ENCODE data around the gene STAT5A.
"Not testable (repeated sequence)": the region's sequence is repeated elsewhere in the genome, so short reads cannot be mapped to it uniquely, and the experiment has no call there.

Gene STAT5A

DNA sequence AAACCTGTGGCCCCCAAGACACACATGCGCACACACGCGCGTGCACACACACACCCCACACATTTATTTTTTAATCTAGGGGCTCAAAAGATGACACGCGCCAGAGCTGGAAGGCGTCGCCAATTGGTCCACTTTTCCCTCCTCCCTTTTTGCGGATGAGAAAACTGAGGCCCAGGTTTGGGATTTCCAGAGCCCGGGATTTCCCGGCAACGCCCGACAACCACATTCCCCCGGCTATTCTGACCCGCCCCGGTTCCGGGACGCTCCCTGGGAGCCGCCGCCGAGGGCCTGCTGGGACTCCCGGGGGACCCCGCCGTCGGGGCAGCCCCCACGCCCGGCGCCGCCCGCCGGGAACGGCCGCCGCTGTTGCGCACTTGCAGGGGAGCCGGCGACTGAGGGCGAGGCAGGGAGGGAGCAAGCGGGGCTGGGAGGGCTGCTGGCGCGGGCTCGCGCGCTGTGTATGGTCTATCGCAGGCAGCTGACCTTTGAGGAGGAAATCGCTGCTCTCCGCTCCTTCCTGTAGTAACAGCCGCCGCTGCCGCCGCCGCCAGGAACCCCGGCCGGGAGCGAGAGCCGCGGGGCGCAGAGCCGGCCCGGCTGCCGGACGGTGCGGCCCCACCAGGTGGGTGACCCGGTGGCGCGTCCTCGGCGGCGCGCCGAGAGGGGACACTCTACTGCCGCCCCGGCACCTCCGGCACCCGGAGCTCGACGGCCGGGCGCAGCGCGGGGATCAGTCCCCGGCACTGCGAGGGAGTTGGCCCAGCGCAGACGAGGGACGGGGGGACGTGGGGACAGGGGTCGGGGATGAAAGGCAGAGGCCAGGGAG is at the start of gene STAT5A:
TSS of gene STAT5A (plus strand) at position 522 of the 826 bp plus-strand sequence. CDS start 914 bp downstream, outside the sequence.
- Histone ChIP-seq H3K4me3 (peak within 1 kb of the TSS; percentile 18), H3K4me1 (peaks cover 2% of the 10 kb centered on the region; the same call in 1 of the 2 replicates), H3K27me3 (ENCODE audit: low read depth) (peaks cover 8% of the 10 kb centered on the region), H3K36me3 (replicated peaks) (no peaks in the 10 kb centered on the region), H3K9me3 (no peaks in the 10 kb centered on the region)
- in situ Hi-C loops (cut with MboI; ENCODE audit: low sequenced_read_pairs) = no loop called here
- peak in 1 of 2 experiments; percentile 68 for DNase-seq (ENCODE audit: low spot score in 2 of 2)

- in situ Hi-C loops (cut with MboI; ENCODE audit: low sequenced_read_pairs); H3K27me3 ChIP-seq (ENCODE audit: low read depth); H3K9me3 ChIP-seq; H3K36me3 ChIP-seq (replicated peaks); H3K4me3 ChIP-seq; DNase-seq (ENCODE audit: low spot score in 2 of 2): not testable (repeated sequence)
- peaks cover 18% of the 10 kb centered on the region for H3K4me1 ChIP-seq
These were observed 48.7 kb upstream of the STAT5A start for GRCh38 chr17:42239576-42239975.

DNA sequence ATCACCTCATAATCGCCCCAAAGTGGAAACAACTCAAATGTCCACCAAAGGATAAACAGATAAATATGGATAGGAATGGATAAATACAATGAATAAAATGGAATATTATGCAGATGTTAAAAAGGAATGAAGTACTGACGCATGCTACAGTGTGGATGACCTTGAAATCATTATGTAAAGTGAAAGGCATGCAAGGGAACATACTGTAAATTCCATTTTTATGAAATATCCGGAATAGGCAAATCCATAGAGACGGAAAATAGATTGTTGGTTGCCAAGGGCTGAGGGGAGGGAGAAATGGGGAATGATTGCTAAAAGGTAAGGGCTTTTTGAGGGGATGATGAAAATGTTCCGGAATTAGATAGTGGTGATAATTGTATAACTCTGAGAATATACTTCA is 48.1 kb upstream of the STAT5A start:
- no peak for DNase-seq (ENCODE audit: low spot score in 2 of 2)
- in situ Hi-C loops (cut with MboI; ENCODE audit: low sequenced_read_pairs) = no loop called here
- Histone ChIP-seq H3K4me3 (no peak overlapping the region), H3K27me3 (ENCODE audit: low read depth) (no peaks in the 10 kb centered on the region), H3K9me3 (no peaks in the 10 kb centered on the region), H3K4me1 (peaks cover 18% of the 10 kb centered on the region), H3K36me3 (replicated peaks) (no peaks in the 10 kb centered on the region)

- H3K27me3 ChIP-seq (ENCODE audit: low read depth); DNase-seq (ENCODE audit: low spot score in 2 of 2); in situ Hi-C loops (cut with MboI; ENCODE audit: low sequenced_read_pairs); H3K4me3 ChIP-seq; H3K9me3 ChIP-seq; H3K36me3 ChIP-seq (replicated peaks): not testable (repeated sequence)
- H3K4me1 ChIP-seq = peaks cover 18% of the 10 kb centered on the region
These were observed 47.4 kb upstream of the STAT5A start for GRCh38 chr17:42240863-42241262.

GRCh38 chr17:42241871-42242270 is 46.4 kb upstream of the STAT5A start:
- in situ Hi-C loops (cut with MboI; ENCODE audit: low sequenced_read_pairs) = no loop called here
- no peak for DNase-seq (ENCODE audit: low spot score in 2 of 2)
- Histone ChIP-seq H3K36me3 (replicated peaks) (no peaks in the 10 kb centered on the region), H3K4me1 (peaks cover 18% of the 10 kb centered on the region), H3K9me3 (no peaks in the 10 kb centered on the region), H3K4me3 (no peak overlapping the region), H3K27me3 (ENCODE audit: low read depth) (no peaks in the 10 kb centered on the region)

- Histone ChIP-seq H3K9me3 (no peaks in the 10 kb centered on the region), H3K4me3 (no peak overlapping the region), H3K4me1 (peaks cover 18% of the 10 kb centered on the region), H3K27me3 (ENCODE audit: low read depth) (no peaks in the 10 kb centered on the region), H3K36me3 (replicated peaks) (no peaks in the 10 kb centered on the region)
- DNase-seq (ENCODE audit: low spot score in 2 of 2) = peak in 1 of 2 experiments; percentile 21
- in situ Hi-C loops (cut with MboI; ENCODE audit: low sequenced_read_pairs) = no loop called here
These were observed 44.8 kb upstream of the STAT5A start for GRCh38 chr17:42243493-42243982.

- H3K4me3 ChIP-seq; H3K27me3 ChIP-seq (ENCODE audit: low read depth); H3K9me3 ChIP-seq; H3K36me3 ChIP-seq (replicated peaks); DNase-seq (ENCODE audit: low spot score in 2 of 2); in situ Hi-C loops (cut with MboI; ENCODE audit: low sequenced_read_pairs): not testable (repeated sequence)
- peaks cover 18% of the 10 kb centered on the region for H3K4me1 ChIP-seq
These were observed 44.2 kb upstream of the STAT5A start for GRCh38 chr17:42244116-42244515.

- H3K36me3 ChIP-seq (replicated peaks); H3K4me3 ChIP-seq; DNase-seq (ENCODE audit: low spot score in 2 of 2); in situ Hi-C loops (cut with MboI; ENCODE audit: low sequenced_read_pairs); H3K9me3 ChIP-seq; H3K27me3 ChIP-seq (ENCODE audit: low read depth): not testable (repeated sequence)
- peaks cover 18% of the 10 kb centered on the region for H3K4me1 ChIP-seq
These were observed 43.1 kb upstream of the STAT5A start for GRCh38 chr17:42245183-42245582.

GRCh38 chr17:42246515-42246914 is 41.8 kb upstream of the STAT5A start:
- Histone ChIP-seq H3K36me3 (replicated peaks) (no peaks in the 10 kb centered on the region), H3K27me3 (ENCODE audit: low read depth) (no peaks in the 10 kb centered on the region), H3K4me1 (peaks cover 18% of the 10 kb centered on the region), H3K9me3 (no peaks in the 10 kb centered on the region), H3K4me3 (no peak overlapping the region)
- no peak for DNase-seq (ENCODE audit: low spot score in 2 of 2)
- in situ Hi-C loops (cut with MboI; ENCODE audit: low sequenced_read_pairs) = no loop called here

GRCh38 chr17:42247734-42248133 is 40.6 kb upstream of the STAT5A start:
- DNase-seq (ENCODE audit: low spot score in 2 of 2) = no peak
- Histone ChIP-seq H3K4me1 (peaks cover 8% of the 10 kb centered on the region), H3K36me3 (replicated peaks) (no peaks in the 10 kb centered on the region), H3K27me3 (ENCODE audit: low read depth) (no peaks in the 10 kb centered on the region), H3K4me3 (no peak overlapping the region), H3K9me3 (no peaks in the 10 kb centered on the region)
- in situ Hi-C loops (cut with MboI; ENCODE audit: low sequenced_read_pairs) = no loop called here

DNA sequence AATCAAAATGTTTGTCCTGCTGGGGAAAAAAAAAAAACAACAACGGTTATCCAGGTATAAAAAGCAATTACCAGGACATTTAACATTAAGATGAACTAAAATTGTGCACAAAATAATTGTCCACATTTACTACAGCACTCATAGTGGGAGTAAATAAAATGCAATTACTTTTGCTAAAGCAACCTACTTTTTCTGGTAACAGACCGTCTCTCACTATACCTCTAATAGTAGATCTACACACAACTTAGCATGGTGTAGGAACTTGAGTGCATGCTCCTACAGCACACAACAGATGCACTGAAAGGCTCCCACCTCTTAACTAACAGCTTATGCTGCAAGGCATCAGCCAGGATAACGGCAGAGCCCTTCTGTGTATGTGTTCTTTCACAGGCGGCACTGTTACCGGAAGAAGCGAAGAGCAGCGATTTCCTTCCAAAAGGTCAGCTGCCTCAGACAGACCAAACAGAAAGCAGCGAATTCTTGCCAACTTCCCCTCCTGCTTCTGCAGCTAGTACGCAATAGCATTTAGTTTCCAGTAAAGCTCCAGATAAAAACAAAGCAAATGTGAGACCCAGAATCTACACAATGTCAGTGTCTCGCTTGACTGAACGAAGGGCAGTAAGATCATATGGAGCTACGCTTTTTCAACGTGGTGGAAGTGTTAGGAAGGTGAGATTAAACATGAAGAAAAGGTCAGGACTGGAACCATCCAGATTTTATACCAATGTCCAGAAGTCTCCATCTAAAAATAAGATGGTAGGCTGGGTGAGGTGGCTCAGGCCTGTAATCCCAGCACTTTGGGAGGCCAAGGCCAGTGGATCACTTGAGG is 39.7 kb upstream of the STAT5A start:
- no peak overlapping the region for H3K4me3 ChIP-seq
- H3K4me1 ChIP-seq = peaks cover under 1% of the 10 kb centered on the region; the same call in 1 of the 2 replicates
- DNase-seq (ENCODE audit: low spot score in 2 of 2) = no peak
- no peaks in the 10 kb centered on the region for H3K27me3 ChIP-seq (ENCODE audit: low read depth)
- H3K36me3 ChIP-seq (replicated peaks) = no peaks in the 10 kb centered on the region
- no peaks in the 10 kb centered on the region for H3K9me3 ChIP-seq
- in situ Hi-C loops (cut with MboI; ENCODE audit: low sequenced_read_pairs) = no loop called here

DNA sequence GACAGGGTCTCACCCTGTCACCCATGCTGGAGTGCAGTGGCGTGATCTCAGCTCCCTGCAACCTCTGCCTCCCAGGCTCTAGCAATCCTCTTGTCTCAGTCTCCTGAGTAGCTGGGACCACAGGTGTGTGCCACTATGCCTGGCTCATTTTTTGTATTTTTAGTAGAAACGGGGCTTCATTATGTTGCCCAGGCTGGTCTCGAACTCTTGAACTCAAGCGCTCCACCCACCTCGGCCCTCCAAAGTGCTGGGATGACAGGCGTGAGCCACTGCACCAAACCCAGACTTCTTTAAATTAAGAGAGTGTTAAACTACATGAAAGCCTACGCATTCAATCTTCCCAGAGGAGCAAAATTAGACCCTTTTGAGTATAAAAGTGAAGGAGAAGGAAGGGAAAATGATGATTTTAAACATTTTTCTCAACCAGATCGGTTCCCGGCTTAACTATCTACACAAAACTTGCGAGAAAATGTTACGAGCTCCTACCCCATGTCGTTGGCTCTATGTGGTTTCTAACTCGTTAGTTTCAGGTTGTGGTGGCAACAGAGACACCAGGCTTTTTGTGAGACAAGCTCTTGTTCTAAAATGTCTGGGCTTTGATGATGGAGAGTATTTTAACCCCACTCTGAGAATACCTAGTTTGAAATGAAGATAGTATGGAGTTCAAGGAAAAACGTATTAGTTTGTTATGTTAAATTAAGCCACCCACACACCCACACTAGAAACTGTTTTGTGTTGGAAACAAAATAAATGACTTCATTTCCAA is 38.4 kb upstream of the STAT5A start:
- in situ Hi-C loops (cut with MboI; ENCODE audit: low sequenced_read_pairs) = no loop called here
- DNase-seq (ENCODE audit: low spot score in 2 of 2) = no peak
- H3K4me3 ChIP-seq = no peak overlapping the region

DNA sequence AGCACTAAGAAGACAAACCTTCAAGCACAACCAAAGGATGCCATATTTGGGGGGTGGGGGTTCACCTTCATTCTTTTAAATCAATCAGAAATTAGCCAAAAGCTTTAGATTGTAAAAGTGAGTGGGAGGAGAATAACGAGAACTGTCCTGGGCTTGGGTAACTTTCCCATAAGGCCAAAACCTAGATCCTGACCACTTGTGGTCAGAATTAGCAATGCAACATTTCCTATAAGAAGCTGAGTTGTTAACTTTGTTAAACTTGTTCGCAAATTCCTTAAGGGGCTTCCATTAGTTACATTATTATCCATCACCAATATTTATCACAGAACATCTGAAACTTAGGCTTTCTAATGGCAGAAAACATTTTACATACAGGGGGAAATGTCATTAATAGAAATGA is 37.2 kb upstream of the STAT5A start:
- H3K4me3 ChIP-seq = no peak overlapping the region
- no peak for DNase-seq (ENCODE audit: low spot score in 2 of 2)
- in situ Hi-C loops (cut with MboI; ENCODE audit: low sequenced_read_pairs) = no loop called here
- no peaks in the 10 kb centered on the region for H3K36me3 ChIP-seq (replicated peaks)
- no peaks in the 10 kb centered on the region for H3K9me3 ChIP-seq
- H3K4me1 ChIP-seq = peaks cover 15% of the 10 kb centered on the region
- no peaks in the 10 kb centered on the region for H3K27me3 ChIP-seq (ENCODE audit: low read depth)

More for the DNA sequence above, 38.4 kb upstream of the STAT5A start:
- H3K9me3 ChIP-seq = no peaks in the 10 kb centered on the region
- peaks cover 3% of the 10 kb centered on the region for H3K4me1 ChIP-seq
- H3K27me3 ChIP-seq (ENCODE audit: low read depth) = no peaks in the 10 kb centered on the region
- H3K36me3 ChIP-seq (replicated peaks) = no peaks in the 10 kb centered on the region

All from HAP-1 (cell line).